GM19099 (cell line): Measurements from ENCODE around the gene CDCA4.

Experiments
- POLR2A ChIP-seq: IDR thresholded peaks from 3 replicates; pipeline ENCODE4 v1.6.1; 2011; ENCODE audit warnings: low read depth; ENCODE audit not compliant: insufficient read length; ENCODE audit errors: extremely low read depth

Gene CDCA4

DNA sequence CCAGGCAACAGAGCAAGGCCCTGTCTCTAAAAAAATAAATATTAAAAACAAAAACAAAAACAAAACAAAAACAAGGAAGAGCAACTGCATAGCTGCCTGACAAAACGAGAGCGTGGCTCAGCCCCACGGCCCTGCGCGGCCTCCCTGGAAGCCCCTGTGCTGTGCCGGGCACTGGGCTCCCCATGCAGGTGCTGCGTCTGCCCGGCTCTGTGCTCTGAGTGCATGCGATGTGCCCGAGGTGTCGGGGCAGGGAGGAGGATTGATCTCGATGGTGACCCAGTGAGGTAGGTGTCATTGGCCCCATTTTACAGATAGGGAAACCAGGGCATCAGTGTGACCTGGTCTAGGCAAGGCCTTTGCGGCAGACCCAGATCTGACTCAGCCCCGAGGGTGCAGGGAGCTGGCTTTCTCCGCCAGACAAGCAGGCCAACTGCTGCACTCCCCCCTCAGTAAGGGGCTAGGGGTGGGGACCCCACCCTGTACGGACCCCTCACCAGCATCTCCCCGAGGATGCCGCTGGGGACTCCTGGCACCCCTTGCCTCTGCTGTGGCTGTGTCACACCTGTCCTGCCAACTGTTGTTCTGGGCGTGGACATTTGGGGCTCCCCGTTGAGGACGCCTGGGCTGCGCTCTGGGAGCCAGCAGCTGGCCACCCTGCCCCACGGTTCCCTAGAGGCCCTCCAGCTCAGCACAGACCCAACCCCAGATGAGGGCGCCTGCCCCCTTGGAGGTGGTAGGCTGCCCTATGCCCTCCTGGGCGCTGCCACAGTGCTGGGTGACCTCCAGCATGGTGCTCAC lies 29.1 kb upstream of the CDCA4 start:
- no peak for TF ChIP-seq POLR2A

GRCh38 chr14:105047283-105048016 lies 26.6 kb upstream of the CDCA4 start:
- TF ChIP-seq POLR2A: peak; percentile 20

- peak; percentile 12 for TF ChIP-seq POLR2A
Observed at GRCh38 chr14:105046891-105047282, 26.0 kb upstream of the CDCA4 start.

DNA sequence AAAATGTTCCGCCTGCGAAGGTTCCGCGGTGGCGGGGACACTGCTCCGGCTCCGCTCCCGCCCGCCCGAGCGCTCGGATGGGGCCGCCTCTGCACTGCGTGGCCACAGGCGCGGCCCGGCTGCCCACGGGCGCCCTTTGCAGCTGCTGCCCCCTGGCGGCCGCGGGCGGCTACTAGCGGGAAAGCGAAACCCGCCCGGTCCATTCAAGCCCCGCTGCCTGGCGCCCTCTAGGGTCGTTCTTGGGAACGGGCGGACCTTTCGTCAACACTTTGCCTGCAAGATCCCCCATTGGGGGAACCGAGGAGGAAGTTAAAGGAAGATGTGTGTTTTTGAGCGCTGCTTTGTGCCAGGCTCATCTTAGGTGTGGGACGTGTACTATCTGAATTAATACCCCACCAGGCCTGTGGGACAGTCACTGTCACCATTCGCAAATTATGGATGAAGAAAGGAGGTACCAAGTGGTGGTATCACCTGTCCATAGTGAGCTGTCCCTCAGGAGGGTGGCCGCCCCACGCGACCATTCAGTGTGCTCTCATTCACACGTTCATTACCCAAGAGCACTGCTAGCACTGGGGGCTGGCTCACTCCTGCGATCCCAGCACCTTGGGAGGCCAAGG lies 24.9 kb upstream of the CDCA4 start:
- TF ChIP-seq POLR2A: peak; percentile 32

DNA sequence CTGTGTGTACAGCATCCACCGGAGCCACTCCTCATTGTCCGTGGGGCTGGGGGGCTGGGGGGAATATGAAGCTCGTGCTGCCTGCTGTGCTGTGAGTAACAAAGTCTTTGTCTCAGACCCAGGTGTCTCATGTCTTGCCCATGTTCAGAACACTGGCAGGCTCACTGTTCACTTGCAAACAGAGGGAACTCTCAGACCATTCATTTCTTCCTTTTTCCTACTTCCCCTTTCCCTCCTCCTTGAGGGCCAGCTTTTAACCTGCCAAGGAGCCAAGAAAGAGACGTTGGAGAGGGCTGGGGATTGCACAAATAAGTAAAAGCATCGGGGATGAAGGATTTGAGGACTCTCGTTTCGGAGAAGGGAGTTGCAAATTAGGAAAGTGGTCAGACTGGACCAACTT lies 22.8 kb upstream of the CDCA4 start:
- no peak for TF ChIP-seq POLR2A

DNA sequence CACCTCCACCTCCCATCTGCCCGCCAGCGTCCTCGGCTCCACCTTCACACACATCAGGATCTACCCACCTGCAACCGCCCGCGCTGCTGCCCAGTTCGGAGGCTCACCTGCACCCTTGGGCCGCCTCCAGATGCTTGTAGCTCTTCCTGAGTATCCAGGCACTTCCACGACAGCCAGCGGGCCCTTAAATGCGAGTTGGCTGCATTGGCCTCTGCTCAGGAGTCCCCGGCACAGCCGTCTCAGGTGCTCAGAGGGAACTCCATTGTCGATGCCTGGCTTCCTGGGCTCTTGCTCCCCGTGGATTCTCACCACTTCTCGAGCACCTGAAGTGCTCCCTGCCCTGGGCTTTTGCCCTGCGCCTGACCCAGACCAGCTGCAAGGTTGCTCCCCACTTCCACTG lies 21.9 kb upstream of the CDCA4 start:
- TF ChIP-seq POLR2A: no peak

DNA sequence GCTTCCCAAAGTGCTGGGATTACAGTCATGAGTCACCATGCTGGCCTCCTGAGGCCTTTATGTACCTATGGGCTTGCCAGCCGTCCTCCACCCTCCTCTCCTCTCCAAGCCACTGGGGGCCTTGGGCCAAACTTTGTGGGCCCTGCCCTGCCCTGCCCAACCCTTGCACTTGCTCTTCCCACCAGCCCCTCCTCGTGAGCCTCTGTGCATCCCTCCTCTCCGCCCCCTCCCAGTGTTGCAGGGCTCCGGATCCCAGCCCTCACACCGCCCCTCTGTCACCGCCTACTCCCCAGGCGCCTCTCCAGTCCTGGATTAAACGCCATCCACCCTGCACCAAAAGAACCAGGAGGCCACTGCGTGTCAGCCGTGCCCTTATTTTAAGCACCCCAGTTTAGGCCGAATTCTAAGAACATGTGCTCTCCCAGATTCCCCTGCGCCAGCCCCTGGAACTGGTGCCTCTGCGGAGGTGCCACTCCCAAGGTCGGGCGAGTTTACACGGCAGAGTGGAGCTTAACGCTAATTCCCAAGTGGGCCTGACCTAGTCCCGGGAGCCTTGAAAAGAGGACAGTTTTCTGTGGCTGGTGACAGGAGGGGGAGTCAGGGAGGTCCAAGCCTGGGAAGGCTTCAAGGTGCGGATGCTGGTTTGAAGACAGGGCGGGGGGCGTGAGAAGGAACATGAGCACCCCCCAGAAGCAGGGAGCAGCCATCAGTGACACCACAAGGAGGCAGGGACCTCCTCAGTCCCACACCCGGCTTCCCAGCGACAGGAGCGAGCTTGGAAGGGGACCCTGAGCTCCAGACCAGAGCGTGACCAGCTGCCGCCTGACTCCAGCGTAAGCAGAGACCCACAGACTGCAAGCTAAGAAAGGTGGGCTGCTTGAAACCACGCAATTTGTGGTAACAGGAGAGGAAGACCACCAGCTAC lies 21.2 kb upstream of the CDCA4 start:
- TF ChIP-seq POLR2A: no peak

GRCh38 chr14:105039458-105040205 lies 18.7 kb upstream of the CDCA4 start:
- TF ChIP-seq POLR2A: no peak

GRCh38 chr14:105034315-105035039 lies 13.6 kb upstream of the CDCA4 start:
- TF ChIP-seq POLR2A: no peak

- no peak for TF ChIP-seq POLR2A
Observed at GRCh38 chr14:105030836-105031396, 10.0 kb upstream of the CDCA4 start.

GRCh38 chr14:105030194-105030593 lies 9.3 kb upstream of the CDCA4 start:
- TF ChIP-seq POLR2A: no peak

DNA sequence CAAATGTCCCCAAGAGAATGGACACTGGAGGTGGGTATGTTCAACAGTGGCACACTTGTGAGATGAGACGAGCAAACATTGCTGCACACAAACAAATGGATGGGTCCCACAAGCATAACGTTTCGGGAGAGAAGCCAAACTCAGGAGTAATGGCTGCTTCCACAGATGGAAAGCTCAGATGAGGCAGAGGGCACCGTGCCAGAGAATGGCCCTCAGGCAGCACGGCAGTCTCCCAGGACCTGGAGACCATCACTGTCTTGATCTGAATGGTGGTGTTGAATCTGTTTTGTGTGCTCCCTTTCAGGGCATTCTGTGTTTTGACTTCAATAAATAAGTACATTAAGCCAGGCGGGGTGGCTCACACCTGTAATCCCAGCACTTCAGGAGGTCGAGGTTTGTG lies 8.5 kb upstream of the CDCA4 start:
- TF ChIP-seq POLR2A: no peak

DNA sequence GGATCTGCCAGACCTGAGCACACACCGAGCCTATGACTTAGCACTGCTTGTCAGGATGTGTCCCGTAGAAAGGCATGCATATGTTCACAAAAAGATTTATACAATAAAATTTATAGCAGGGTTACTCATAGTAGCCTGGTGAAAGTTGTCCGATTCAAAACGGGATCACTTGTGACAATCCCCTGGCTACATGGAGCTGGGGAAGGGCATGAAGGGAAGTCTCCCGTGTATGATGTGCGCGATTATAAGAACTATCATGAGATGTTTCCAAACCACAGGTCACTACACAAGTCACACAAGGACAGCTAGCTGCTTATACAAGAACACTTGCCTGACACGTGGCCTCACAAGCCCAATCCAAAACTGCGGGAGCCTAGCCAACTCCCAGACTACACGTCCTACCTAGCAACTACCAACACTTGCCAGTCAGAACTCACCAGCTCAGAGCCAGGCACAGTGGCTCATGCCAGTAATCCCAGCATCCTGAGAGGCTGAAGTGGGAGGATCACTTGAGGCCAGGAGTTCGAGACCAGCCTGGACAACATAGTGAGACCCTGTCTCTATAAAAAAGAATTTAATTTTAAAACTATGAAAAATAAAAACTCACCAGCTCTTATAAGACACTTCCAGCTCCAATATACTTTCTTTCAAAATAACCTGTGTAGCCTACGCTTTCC lies 7.5 kb upstream of the CDCA4 start:
- TF ChIP-seq POLR2A: no peak
